HUES48 (cell line): Measurements from ENCODE around the gene ARHGAP44.
A peak's percentile ranks its signal among the peaks of the same experiment; 100 is the strongest.

Experiments
- H3K27ac ChIP-seq: one replicate; pipeline ENCODE4 v1.7.0; 2013; ENCODE audit warnings: low read depth, low read length, inconsistent platforms
- H3K27me3 ChIP-seq: 2 replicates; pipeline ENCODE4 v1.6.1; 2013; ENCODE audit warnings: mild to moderate bottlenecking, low read length; ENCODE audit not compliant: control insufficient read depth, insufficient read depth
- H3K36me3 ChIP-seq: 2 replicates; pipeline ENCODE4 v1.6.1; 2013; ENCODE audit warnings: low read length; ENCODE audit not compliant: control insufficient read depth, insufficient read depth
- H3K4me1 ChIP-seq: 2 replicates; pipeline ENCODE4 v1.6.1; 2013; ENCODE audit warnings: mild to moderate bottlenecking, low read length; ENCODE audit not compliant: control insufficient read depth, insufficient read depth
- H3K4me3 ChIP-seq: 2 replicates; pipeline ENCODE4 v1.5.1; 2013; ENCODE audit warnings: mild to moderate bottlenecking, low read depth, low read length
- H3K9ac ChIP-seq: 2 replicates; pipeline ENCODE4 v1.6.1; 2013; ENCODE audit warnings: mild to moderate bottlenecking, low read depth, low read length, moderate library complexity
- H3K9me3 ChIP-seq: 2 replicates; pipeline ENCODE4 v1.6.1; 2013; ENCODE audit warnings: low read length; ENCODE audit not compliant: control insufficient read depth, insufficient read depth

Gene ARHGAP44

DNA sequence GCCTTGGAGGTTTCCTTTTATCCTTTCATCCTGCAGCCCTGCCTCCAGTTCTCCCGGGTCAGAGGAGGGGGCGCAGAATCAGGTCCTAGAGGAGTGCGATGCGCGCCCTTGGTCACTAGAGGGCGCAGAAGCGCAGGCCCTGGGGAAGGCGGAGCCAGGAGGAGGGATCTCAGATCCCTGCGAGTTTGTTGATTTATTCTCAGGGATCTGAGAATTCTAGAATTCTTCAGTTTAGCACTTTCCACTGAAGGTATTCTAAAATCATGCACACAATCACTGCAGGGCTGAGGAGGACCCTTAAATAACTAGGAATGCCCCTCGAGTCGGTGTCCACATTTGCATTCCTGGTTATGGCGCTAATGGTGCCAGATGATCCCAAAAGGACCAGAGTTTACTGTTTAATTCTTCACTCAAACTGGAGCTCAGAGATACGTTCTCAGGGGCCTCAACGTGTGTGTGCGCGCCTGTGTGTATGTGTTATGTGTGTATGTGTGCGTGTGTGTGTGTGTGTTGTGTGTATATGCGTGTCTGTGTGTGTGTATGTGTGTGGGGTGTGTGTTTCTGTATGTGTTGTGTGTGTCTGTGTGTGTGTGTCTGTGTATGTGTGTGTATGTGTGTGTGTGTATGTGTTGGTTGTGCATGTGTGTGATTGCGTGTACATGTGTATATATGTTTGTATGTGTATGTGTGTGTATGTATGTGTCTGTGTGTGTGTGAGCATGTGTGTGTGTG lies 235.4 kb downstream of the ARHGAP44 start:
- Histone ChIP-seq H3K27ac (peak overlapping the region; percentile 33), H3K27me3 (no peaks in the 10 kb centered on the region), H3K4me1 (peaks cover 4% of the 10 kb centered on the region; the same call in 1 of the 2 replicates), H3K36me3 (no peaks in the 10 kb centered on the region), H3K4me3 (peak overlapping the region; percentile 26; the same call in 1 of the 2 replicates), H3K9me3 (no peaks in the 10 kb centered on the region), H3K9ac (no peak overlapping the region)

DNA sequence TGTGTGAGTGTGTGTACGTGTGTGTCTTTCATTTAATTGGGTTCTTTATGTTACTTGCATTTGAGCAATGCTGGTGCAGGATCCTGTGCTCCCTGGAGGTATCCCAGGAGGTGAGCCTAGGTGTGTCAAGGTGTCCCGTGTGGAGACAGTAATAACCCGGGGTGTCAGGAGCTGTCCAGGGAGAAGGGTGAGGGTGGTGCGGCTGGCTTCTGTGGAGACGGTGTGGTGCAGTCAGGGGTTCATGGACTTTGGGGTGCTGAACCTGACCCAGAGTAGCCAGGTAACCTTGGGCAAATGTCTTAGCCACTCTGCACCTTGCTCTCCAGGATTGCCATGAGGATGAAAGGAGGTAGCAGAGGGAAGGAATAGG lies 235.9 kb downstream of the ARHGAP44 start:
- Histone ChIP-seq H3K36me3 (no peaks in the 10 kb centered on the region), H3K9ac (no peak overlapping the region), H3K9me3 (no peaks in the 10 kb centered on the region), H3K4me3 (no peak overlapping the region), H3K4me1 (peaks cover 4% of the 10 kb centered on the region; the same call in 1 of the 2 replicates), H3K27ac (no peak overlapping the region), H3K27me3 (no peaks in the 10 kb centered on the region)

DNA sequence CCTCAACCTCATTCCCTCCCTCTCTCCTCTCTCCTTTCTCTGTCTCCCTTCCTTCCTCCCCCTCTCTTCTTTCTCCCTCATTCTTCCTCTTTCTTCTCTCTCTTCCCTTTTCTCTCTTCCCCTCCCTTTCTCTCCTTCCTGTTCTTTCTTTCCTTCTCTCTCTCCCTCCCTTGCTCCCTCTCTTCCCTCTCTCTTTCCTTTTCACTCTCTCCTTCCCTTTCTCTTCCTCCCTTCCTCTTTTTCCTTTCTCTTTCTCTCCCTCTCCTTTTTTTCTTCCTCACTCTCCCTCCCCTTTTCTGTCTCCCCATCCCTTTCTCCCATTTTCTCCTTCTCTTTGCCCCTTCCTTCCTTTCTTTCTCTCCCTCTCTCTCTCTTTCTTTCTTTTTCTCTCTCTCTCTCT lies 236.4 kb downstream of the ARHGAP44 start:
- Histone ChIP-seq H3K36me3 (no peaks in the 10 kb centered on the region), H3K4me1 (peaks cover 4% of the 10 kb centered on the region; the same call in 1 of the 2 replicates), H3K4me3 (no peak overlapping the region), H3K27me3 (no peaks in the 10 kb centered on the region), H3K27ac (no peak overlapping the region), H3K9me3 (no peaks in the 10 kb centered on the region), H3K9ac (no peak overlapping the region)

DNA sequence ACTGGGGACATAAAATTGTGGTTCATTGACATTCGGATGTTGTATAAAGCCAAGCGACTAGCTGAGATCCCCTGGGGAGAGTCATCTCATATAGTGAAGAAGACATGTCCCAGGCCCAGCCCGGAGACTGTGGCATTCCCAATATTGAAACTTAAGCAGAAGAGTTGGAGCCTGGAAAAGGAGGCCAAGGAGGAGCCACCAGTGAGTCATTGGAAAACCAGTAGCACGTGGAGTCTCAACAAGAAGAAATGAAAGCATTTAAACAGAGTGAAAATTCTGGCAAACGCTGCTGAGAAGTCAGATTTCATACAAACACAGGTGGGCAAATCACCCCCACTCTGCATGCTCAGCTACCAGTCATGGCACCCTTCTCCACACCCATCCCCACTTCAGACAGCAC lies 237.9 kb downstream of the ARHGAP44 start:
- Histone ChIP-seq H3K27me3 (no peaks in the 10 kb centered on the region), H3K4me3 (no peak overlapping the region), H3K9ac (no peak overlapping the region), H3K9me3 (no peaks in the 10 kb centered on the region), H3K4me1 (peaks cover 4% of the 10 kb centered on the region; the same call in 1 of the 2 replicates), H3K27ac (no peak overlapping the region), H3K36me3 (no peaks in the 10 kb centered on the region)

DNA sequence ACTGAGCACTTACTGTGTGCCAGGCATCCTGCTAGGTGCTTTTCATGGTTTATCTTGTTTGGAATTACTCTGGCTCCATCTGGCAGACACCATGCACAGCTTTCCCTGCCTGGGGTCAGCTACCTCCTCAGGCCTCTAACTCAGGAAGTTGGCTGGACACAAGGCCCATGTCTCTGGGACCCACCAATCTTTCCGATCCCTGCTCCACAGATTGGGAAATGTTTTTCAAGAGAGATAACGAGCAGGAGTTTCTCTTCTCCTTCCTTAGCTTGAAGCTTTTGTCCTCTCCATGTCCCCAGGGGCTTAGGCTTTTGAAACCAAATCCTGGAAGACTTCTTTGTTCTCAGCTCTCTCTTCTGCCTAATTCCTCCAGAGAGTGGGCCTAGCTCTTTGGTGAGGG lies 240.0 kb downstream of the ARHGAP44 start:
- H3K9ac ChIP-seq, result no peak overlapping the region
- no peak overlapping the region for H3K4me3 ChIP-seq
- H3K27me3 ChIP-seq, result no peaks in the 10 kb centered on the region
- H3K36me3 ChIP-seq, result no peaks in the 10 kb centered on the region
- H3K27ac ChIP-seq, result no peak overlapping the region
- H3K9me3 ChIP-seq, result no peaks in the 10 kb centered on the region
- 0 out of 2 replicates have a peak, but pooled peaks cover under 1% of the 10 kb centered on the region for H3K4me1 ChIP-seq

DNA sequence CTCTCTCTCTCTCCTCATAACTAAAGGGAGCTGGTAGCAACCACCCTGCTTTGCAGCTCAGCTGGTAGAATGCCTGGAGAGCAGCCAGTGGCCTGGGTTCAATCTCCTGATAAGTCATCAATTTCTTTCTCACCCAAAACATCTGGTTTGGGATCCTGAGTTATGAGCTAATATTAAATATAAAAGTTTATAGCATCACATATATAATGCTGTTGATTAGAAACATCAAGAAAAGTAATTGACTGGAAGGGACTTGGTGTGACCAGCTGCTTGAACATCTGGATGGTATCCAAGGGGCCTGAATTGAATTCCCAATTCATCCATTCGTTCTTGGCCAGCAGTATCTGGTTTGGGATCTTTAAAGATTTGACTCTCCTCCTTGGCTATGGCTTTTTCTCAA lies 240.8 kb downstream of the ARHGAP44 start:
- no peak overlapping the region for H3K4me3 ChIP-seq
- no peaks in the 10 kb centered on the region for H3K4me1 ChIP-seq
- H3K9me3 ChIP-seq, result no peaks in the 10 kb centered on the region
- no peak overlapping the region for H3K27ac ChIP-seq
- H3K27me3 ChIP-seq, result no peaks in the 10 kb centered on the region
- no peaks in the 10 kb centered on the region for H3K36me3 ChIP-seq
- no peak overlapping the region for H3K9ac ChIP-seq

DNA sequence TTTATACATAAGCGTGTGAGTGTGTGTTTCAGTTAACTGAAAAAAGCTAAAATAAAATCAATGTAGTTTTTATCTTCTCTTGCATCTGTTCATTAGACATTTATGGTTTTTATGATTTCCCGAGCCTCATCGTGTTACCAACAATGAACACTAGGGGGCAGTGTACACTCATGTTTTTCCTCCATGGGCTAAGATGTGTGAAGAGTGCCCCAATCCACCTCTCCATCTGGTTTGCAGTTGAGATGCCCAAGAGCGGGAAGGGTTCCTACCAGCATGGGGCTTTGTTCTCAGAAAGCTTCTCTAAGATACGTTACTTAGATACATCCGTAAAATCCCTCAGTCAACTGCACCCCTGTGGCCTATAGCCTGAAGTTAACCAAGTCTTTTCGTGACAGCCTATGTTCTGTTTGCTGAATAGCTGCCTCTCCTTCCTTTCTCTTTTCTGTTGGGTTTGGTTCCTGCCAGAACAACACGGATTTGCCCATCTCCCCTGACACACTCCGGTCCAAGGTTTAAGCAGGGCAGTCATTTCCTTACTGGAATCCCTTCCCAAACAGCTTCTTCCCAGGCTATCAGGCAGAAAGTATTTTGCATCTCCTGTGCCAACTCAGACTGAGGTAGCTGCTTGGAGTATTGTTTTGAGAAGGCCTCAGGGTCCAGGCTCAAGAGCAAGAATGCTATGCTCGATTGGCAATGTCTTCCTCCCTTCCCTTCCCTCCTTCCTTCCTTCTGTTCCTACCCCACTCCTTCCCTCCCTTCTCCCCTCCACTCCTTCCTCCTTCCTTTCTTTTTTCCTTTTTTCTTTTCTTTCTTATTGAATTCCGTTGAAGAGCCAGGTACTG lies 241.4 kb downstream of the ARHGAP44 start:
- H3K27me3 ChIP-seq, result no peaks in the 10 kb centered on the region
- H3K4me1 ChIP-seq, result no peaks in the 10 kb centered on the region
- no peaks in the 10 kb centered on the region for H3K36me3 ChIP-seq
- no peak overlapping the region for H3K4me3 ChIP-seq
- no peaks in the 10 kb centered on the region; the same call in 1 of the 2 replicates for H3K9me3 ChIP-seq
- no peak overlapping the region for H3K27ac ChIP-seq
- no peak overlapping the region for H3K9ac ChIP-seq

DNA sequence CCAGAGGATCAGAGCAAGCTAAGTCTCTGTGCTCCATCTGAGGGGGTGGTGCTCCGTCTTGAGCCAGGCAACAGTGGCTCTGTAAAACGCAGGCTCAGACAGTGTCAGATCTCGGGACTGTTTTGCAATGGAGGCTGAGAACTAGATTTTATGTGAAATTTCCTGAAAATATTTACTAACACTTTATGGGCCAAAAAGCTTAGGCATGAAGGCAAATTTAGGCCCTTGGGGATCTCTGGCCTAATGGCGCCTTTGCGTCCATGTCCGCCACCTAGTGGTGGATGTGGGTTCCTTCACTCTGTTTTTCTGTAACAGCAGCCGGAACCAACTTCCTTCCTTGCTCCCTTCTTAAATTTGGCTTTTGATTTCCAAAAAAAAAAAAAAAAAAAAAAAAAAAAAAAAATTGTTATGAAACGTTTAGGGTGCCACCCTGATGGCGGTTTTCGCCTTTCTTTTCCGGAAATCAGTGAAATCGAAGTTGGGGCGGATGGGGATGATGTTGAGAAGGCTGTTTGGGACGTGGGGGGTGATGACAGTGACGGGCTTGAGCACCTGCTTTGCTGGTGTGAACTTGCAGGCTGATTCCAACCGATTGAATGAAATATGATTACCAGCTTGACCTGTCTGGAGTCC lies 242.5 kb downstream of the ARHGAP44 start:
- H3K9me3 ChIP-seq, result peaks cover 2% of the 10 kb centered on the region; the same call in 1 of the 2 replicates
- H3K36me3 ChIP-seq, result no peaks in the 10 kb centered on the region
- no peak overlapping the region for H3K4me3 ChIP-seq
- H3K4me1 ChIP-seq, result no peaks in the 10 kb centered on the region
- H3K27ac ChIP-seq, result no peak overlapping the region
- no peaks in the 10 kb centered on the region for H3K27me3 ChIP-seq
- no peak overlapping the region for H3K9ac ChIP-seq

DNA sequence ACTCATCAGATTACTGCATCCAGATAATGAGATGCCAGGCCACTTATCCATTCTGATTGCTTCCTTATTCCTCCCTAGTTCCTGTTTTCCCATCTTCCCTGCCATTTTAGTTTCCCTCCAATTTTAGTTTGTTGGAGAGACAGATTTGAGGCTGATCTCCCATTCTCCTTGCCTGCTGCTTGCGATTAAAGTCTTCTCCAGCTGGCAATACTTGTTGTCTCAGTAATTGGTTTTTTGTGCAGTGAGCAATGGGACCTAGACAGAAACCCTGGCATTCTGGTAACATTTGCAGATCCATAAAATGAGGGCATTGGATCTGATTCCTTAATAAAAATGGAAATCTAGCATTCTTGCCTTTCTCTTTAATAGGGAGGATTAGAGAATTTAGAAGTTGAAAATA lies 246.1 kb downstream of the ARHGAP44 start:
- Histone ChIP-seq H3K9ac (no peak overlapping the region), H3K9me3 (peaks cover 2% of the 10 kb centered on the region; the same call in 1 of the 2 replicates), H3K4me3 (no peak overlapping the region), H3K36me3 (no peaks in the 10 kb centered on the region), H3K4me1 (no peaks in the 10 kb centered on the region), H3K27ac (no peak overlapping the region), H3K27me3 (no peaks in the 10 kb centered on the region)

DNA sequence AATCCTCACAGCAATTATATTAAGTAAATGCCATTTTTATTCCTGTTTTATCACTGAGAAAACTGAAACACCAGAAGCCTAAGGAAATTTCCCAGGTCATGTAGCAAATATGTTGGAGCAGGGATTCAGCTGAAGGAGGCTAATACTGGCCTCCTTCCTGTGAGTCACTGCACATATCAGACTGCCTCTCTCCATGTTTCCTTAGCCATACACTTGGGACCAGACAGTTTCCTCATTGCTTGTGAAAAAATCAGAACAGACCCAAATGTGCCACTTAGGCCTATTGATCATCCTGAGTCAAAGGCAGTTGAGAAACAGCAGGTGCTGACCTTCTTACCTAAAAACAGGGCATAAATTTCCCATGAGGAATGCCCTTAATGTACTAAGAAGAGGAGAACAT lies 247.5 kb downstream of the ARHGAP44 start:
- H3K4me3 ChIP-seq, result no peak overlapping the region
- H3K27ac ChIP-seq, result no peak overlapping the region
- peaks cover 7% of the 10 kb centered on the region; the same call in 1 of the 2 replicates for H3K4me1 ChIP-seq
- no peak overlapping the region for H3K9ac ChIP-seq
- no peaks in the 10 kb centered on the region for H3K27me3 ChIP-seq
- H3K9me3 ChIP-seq, result peaks cover 2% of the 10 kb centered on the region; the same call in 1 of the 2 replicates
- H3K36me3 ChIP-seq, result no peaks in the 10 kb centered on the region
